ENCODE data around the gene PDZD8. TPM values are rescaled to one million over a fixed set of nuclear protein-coding genes. Genes with fewer than 3 reads are reported as not detected.

Gene PDZD8
- total RNA-seq, 3 donors from 2014 or later: 54.2 to 67.8 (median 57.6) TPM

DNA sequence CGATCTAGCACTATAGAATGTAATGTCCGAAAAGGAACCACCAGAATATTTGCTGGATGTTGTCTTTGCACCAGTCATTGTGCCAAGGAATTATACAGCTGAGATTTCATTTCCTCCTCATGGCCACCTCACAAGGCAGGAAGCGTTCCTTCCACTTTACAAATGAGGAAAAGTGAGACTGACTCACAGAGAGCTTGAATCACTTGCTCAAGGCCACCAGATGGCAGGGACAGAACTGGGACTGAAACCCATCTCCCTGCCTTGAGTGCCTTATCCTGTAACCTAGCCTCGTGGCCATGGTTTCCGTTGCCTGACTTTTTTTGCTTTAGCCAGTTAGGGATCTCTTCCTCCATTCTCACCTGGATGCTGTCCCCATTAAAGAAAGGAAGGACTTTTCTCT is 44.7 kb upstream of the PDZD8 start:
- intact Hi-C loops (cut with DNase I, micrococcal nuclease): no loop called here
- Histone ChIP-seq H3K9me3 (no peaks in the 10 kb centered on the region), H3K36me3 (ENCODE audit: low read depth) (no peaks in the 10 kb centered on the region), H3K4me1 (ENCODE audit: low read depth) (no peaks in the 10 kb centered on the region), H3K4me3 (no peak overlapping the region)
- TF ChIP-seq, protein P1, sequence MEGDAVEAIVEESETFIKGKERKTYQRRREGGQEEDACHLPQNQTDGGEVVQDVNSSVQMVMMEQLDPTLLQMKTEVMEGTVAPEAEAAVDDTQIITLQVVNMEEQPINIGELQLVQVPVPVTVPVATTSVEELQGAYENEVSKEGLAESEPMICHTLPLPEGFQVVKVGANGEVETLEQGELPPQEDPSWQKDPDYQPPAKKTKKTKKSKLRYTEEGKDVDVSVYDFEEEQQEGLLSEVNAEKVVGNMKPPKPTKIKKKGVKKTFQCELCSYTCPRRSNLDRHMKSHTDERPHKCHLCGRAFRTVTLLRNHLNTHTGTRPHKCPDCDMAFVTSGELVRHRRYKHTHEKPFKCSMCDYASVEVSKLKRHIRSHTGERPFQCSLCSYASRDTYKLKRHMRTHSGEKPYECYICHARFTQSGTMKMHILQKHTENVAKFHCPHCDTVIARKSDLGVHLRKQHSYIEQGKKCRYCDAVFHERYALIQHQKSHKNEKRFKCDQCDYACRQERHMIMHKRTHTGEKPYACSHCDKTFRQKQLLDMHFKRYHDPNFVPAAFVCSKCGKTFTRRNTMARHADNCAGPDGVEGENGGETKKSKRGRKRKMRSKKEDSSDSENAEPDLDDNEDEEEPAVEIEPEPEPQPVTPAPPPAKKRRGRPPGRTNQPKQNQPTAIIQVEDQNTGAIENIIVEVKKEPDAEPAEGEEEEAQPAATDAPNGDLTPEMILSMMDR (IDR thresholded peaks at IDR 0.05): no peak
- no peak for DNase-seq
- no peak for ATAC-seq

DNA sequence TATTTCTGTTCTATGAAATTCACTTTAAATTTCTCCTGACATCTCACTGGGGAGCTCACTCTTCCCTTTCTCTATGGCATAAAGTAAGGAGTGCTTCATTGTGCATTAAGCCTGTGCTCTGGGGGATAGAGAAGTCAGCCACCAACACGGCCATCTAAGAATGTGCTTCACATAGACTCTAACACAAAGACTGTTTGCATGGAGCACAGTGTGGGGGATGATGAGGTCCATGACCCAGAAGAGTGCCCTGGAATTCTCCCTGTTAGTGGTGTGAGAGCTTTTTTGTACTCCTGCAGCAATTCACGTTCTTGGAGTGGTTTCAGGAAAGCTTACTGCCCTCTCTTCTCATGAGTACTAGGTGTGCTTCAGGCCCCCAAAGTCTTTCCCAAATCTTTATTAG is 43.9 kb upstream of the PDZD8 start:
- TF ChIP-seq, protein P1 (IDR thresholded peaks at IDR 0.05): no peak
- intact Hi-C loops (cut with DNase I, micrococcal nuclease): no loop called here
- no peaks in the 10 kb centered on the region for H3K36me3 ChIP-seq (ENCODE audit: low read depth)
- no peak for DNase-seq
- no peaks in the 10 kb centered on the region for H3K9me3 ChIP-seq
- no peak overlapping the region for H3K4me3 ChIP-seq
- no peaks in the 10 kb centered on the region for H3K4me1 ChIP-seq (ENCODE audit: low read depth)
- ATAC-seq: no peak

DNA sequence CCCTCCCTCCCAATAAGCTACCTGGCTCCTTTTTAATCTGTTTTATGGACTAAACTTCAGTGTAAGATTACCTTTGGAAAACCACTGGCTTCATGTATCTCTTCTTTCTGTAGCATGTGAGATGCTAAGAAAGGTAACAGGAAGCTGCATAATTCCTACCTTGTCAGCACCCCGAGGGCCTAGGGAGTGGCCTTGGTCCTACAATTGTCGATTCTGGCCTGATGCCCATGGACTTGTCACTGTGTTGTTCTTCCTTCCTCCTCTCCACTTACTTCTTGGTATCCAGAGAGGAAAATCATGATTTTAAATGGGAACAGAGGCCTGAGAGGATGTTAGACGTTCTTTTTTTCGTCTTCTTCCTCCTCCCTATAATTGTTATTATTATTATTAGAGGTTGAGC is 42.9 kb upstream of the PDZD8 start:
- TF ChIP-seq, protein P1 (IDR thresholded peaks at IDR 0.05): no peak
- no peaks in the 10 kb centered on the region for H3K36me3 ChIP-seq (ENCODE audit: low read depth)
- H3K4me1 ChIP-seq (ENCODE audit: low read depth): no peaks in the 10 kb centered on the region
- DNase-seq (peak in 2 of 3 donors; percentile 32 to 65), ATAC-seq (peak; percentile 59)
- no peaks in the 10 kb centered on the region for H3K9me3 ChIP-seq
- H3K4me3 ChIP-seq: no peak overlapping the region
- intact Hi-C loops (cut with DNase I, micrococcal nuclease): no loop called here

DNA sequence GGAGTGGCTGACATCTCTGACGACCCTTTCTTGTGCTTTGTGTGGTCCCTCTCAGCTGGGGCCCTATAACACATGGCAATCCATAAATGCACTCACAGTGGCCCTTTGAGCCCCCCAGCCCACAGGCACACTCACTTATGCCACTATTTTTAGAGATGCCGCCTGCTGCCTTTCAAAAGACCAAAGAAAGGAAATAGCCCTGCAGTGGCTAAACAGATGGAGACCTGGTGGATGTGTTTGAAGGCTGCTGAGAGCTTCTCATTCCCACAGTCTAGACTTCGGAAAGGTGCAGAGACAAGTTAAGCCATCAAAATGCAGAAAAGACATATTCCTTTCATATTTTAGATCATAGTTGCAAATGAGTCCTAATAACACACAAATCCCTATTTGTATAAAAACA is 42.0 kb upstream of the PDZD8 start:
- Histone ChIP-seq H3K36me3 (ENCODE audit: low read depth) (no peaks in the 10 kb centered on the region), H3K4me3 (no peak overlapping the region), H3K9me3 (no peaks in the 10 kb centered on the region), H3K4me1 (ENCODE audit: low read depth) (no peaks in the 10 kb centered on the region)
- intact Hi-C loops (cut with DNase I, micrococcal nuclease): no loop called here
- ATAC-seq (no peak), DNase-seq (no peak)
- TF ChIP-seq, protein P1 (IDR thresholded peaks at IDR 0.05): no peak

DNA sequence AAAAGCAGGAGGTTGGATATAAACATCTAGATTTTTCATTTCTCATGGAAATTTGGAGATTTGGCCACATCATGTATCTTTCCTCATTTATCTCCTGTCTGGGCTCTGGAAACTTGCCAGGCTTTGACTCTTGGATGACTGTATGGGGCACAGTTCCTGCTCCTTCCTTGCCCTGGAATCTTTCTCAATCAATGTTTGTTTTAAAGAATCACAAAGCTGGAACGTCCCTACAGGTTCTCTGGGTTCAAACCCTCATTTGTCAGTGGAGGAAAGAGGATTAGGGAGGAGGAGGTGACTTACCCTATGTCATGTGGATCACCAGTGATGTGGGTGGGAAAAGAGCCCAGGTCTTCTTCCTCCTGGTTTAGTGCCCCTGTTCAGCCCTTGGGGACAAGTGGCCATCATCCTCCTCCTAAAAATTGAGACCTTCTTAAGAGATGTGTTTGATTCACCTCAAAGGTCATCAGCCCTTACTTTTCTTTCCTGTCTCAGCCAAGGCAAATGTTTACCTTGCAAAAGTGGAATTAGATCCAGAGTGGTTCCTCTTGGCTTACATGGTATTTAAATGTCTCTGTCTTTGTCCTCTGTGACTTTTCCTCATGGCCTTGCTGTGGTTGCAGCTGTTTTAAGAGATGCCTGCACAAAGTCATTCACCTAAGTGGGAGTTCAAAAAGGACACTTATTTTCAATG is 38.8 kb upstream of the PDZD8 start:
- DNase-seq (no peak), ATAC-seq (no peak)
- Histone ChIP-seq H3K36me3 (ENCODE audit: low read depth) (no peaks in the 10 kb centered on the region), H3K4me1 (ENCODE audit: low read depth) (no peaks in the 10 kb centered on the region), H3K4me3 (no peak overlapping the region), H3K9me3 (no peaks in the 10 kb centered on the region)
- intact Hi-C loops (cut with DNase I, micrococcal nuclease): no loop called here
- TF ChIP-seq, protein P1 (IDR thresholded peaks at IDR 0.05): no peak

Measured in mucosa of descending colon (tissue), 3 donors.